CD8-positive, alpha-beta memory T cell (primary cell): ENCODE measurements around the gene GRK6. TPM values are rescaled to one million over a fixed set of nuclear protein-coding genes. Genes with fewer than 3 reads are reported as not detected.

Experiments
- CTCF ChIA-PET: fragments of 350-600 bp; sonication (Branson Sonifier 250); formaldehyde crosslinking; loops from one replicate; lab custom pipeline; 2021; ENCODE audit warnings: antibody characterized with exemption; lab: Charles Lee
- POLR2A ChIA-PET: fragments of 350-600 bp; sonication (Branson Sonifier 250); formaldehyde crosslinking; loops from one replicate; lab custom pipeline; 2021; ENCODE audit warnings: antibody characterized with exemption; lab: Charles Lee
- DNase-seq, 5 donors: peaks; one replicate each; pipeline versions ENCODE4 v3.0.0 to v3.0.0-alpha.2; 2020 to 2022; ENCODE audit warnings: mixed read lengths in 1 of 5
- H3K27ac ChIP-seq: one replicate; pipeline ENCODE4 v1.7.0; 2013; ENCODE audit warnings: low read depth, mild to moderate bottlenecking, low read length, moderate library complexity
- H3K27me3 ChIP-seq: 2 replicates; pipeline ENCODE4 v1.7.0; 2013; ENCODE audit warnings: low read length, mild to moderate bottlenecking; ENCODE audit not compliant: insufficient read depth, poor library complexity, severe bottlenecking
- H3K36me3 ChIP-seq: 2 replicates; pipeline ENCODE4 v1.7.0; 2013; ENCODE audit warnings: mild to moderate bottlenecking, low read length, moderate library complexity; ENCODE audit not compliant: insufficient read depth
- H3K4me1 ChIP-seq: 2 replicates; pipeline ENCODE4 v1.7.0; 2013; ENCODE audit warnings: mild to moderate bottlenecking, low read length, moderate library complexity; ENCODE audit not compliant: insufficient read depth
- H3K4me3 ChIP-seq: 2 replicates; pipeline ENCODE4 v1.7.0; 2013; ENCODE audit warnings: mild to moderate bottlenecking, low read length
- H3K9me3 ChIP-seq: 2 replicates; pipeline ENCODE4 v1.7.0; 2013; ENCODE audit warnings: mild to moderate bottlenecking, low read length
- H3K27ac Mint-ChIP-seq, 8 donors: one replicate each; pipeline ENCODE4 v1.8.0; 2020 to 2021; ENCODE audit warnings: mixed read lengths in 8 of 8, mild to moderate bottlenecking in 6 of 8, inconsistent platforms in 3 of 8, moderate library complexity in 3 of 8
- H3K27me3 Mint-ChIP-seq, 2 donors: one replicate each; pipeline ENCODE4 v1.8.0; 2020 to 2021; ENCODE audit warnings: mixed read lengths in 2 of 2, mild to moderate bottlenecking in 1 of 2, moderate library complexity in 1 of 2
- H3K36me3 Mint-ChIP-seq, 3 donors: one replicate each; pipeline ENCODE4 v1.8.0; 2020 to 2021; ENCODE audit warnings: mixed read lengths in 3 of 3, inconsistent platforms in 1 of 3, mild to moderate bottlenecking in 1 of 3
- H3K4me1 Mint-ChIP-seq, 3 donors: one replicate each; pipeline ENCODE4 v1.8.0; 2020 to 2021; ENCODE audit warnings: mixed read lengths in 3 of 3, inconsistent platforms in 1 of 3, mild to moderate bottlenecking in 1 of 3
- H3K4me3 Mint-ChIP-seq, 7 donors: one replicate each; pipeline ENCODE4 v1.8.0; 2020 to 2021; ENCODE audit warnings: mixed read lengths in 7 of 7, mild to moderate bottlenecking in 6 of 7, moderate library complexity in 4 of 7, inconsistent platforms in 2 of 7
- H3K9me3 Mint-ChIP-seq, 5 donors: one replicate each; pipeline ENCODE4 v1.8.0; 2020 to 2022; ENCODE audit warnings: mixed read lengths in 5 of 5, mild to moderate bottlenecking in 3 of 5, moderate library complexity in 2 of 5, inconsistent platforms in 1 of 5
- polyA plus RNA-seq: library from polyadenylated mRNA; unstranded; fragments of 300-500 nt; fragmentation: Illumina TruSeq; gene quantifications from one replicate; pipeline ENCODE4 v1.2.3, GENCODE V29; 2021
- total RNA-seq, 2 experiments: library from RNA; stranded (reverse); gene quantifications; one replicate each; pipeline ENCODE4 v1.2.3, GENCODE V29; 2021

Gene GRK6
- total and polyA plus RNA-seq, 3 experiments from 2014 or later: 180 to 201 (median 185) TPM

- peaks cover 0 to 8% (median 2%) of the 10 kb centered on the region in 3 donors for H3K4me1 Mint-ChIP-seq
- no peak overlapping the region for H3K27ac Mint-ChIP-seq
- no peak overlapping the region for H3K4me3 ChIP-seq
- H3K4me1 ChIP-seq: no peaks in the 10 kb centered on the region
- ChIA-PET CTCF (interaction anchor here (1.6 to 2.2 kb wide), 4 partner anchors 11 to 34 kb away, joined by 4 to 10 read pairs (median 6); no protein-coding TSS in a partner anchor), POLR2A (interaction anchor here (1.1 kb wide), 1 partner anchor 8 kb away, joined by 4 read pairs; the partner anchor contains the start of gene PDLIM7)
- no peak for DNase-seq
- H3K36me3 ChIP-seq: no peaks in the 10 kb centered on the region
- H3K27ac ChIP-seq: no peak overlapping the region
- H3K9me3 ChIP-seq: no peaks in the 10 kb centered on the region
- H3K27me3 Mint-ChIP-seq: no peaks in the 10 kb centered on the region
- H3K4me3 Mint-ChIP-seq: no peak overlapping the region
- H3K9me3 Mint-ChIP-seq: no peaks in the 10 kb centered on the region
- no peaks in the 10 kb centered on the region for H3K27me3 ChIP-seq
- H3K36me3 Mint-ChIP-seq: peaks cover 0 to 26% (median 4%) of the 10 kb centered on the region in 3 donors
Measured at GRCh38 chr5:177489119-177489716, 62.7 kb downstream of the GRK6 start.

GRCh38 chr5:177490311-177490991 is 64.0 kb downstream of the GRK6 start:
- no peaks in the 10 kb centered on the region for H3K9me3 Mint-ChIP-seq
- peaks cover 0 to 26% (median 4%) of the 10 kb centered on the region in 3 donors for H3K36me3 Mint-ChIP-seq
- H3K4me1 Mint-ChIP-seq: peaks cover 0 to 13% (median 2%) of the 10 kb centered on the region in 3 donors
- ChIA-PET POLR2A (no interaction called here), CTCF (interaction anchor here (1.0 to 2.2 kb wide), 5 partner anchors 9 to 101 kb away, joined by 3 to 7 read pairs (median 4); no protein-coding TSS in a partner anchor)
- H3K27me3 Mint-ChIP-seq: no peaks in the 10 kb centered on the region
- H3K27ac Mint-ChIP-seq: peak overlapping the region in 1 of 8 donors; percentile 33
- H3K36me3 ChIP-seq: no peaks in the 10 kb centered on the region
- H3K27ac ChIP-seq: no peak overlapping the region
- no peak for DNase-seq
- no peaks in the 10 kb centered on the region for H3K4me1 ChIP-seq
- H3K9me3 ChIP-seq: no peaks in the 10 kb centered on the region
- no peak overlapping the region for H3K4me3 ChIP-seq
- no peak overlapping the region for H3K4me3 Mint-ChIP-seq
- no peaks in the 10 kb centered on the region for H3K27me3 ChIP-seq

DNA sequence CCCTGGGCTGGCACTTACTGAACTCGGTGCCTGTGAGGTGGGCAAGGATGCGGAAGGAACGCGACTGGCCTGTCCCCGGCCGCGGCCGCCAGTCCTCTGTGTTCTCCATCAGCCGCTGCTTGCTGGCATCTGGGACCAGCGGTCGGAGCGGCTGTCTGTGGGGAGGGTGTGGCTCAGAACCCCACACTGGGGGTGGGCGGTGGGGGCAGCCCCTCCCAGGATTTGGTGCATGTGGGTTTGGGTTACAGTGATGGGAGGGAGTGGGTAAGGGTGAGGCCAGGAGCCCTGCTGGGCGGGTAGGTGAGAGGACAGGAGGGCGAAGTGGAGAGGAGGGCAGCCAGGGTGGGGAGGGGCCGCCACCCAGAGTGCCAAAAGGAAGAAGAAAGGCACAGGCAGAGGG is 64.5 kb downstream of the GRK6 start:
- Histone ChIP-seq H3K4me1 (peaks cover 2% of the 10 kb centered on the region), H3K27ac (no peak overlapping the region), H3K27me3 (no peaks in the 10 kb centered on the region), H3K36me3 (no peaks in the 10 kb centered on the region), H3K9me3 (no peaks in the 10 kb centered on the region), H3K4me3 (no peak overlapping the region)
- Mint-ChIP-seq H3K4me1 (peaks cover 0 to 18% (median 3%) of the 10 kb centered on the region in 3 donors), H3K27me3 (no peaks in the 10 kb centered on the region), H3K36me3 (peaks cover 0 to 25% (median 4%) of the 10 kb centered on the region in 3 donors), H3K27ac (no peak overlapping the region), H3K9me3 (no peaks in the 10 kb centered on the region), H3K4me3 (no peak overlapping the region)
- no peak for DNase-seq
- CTCF ChIA-PET: interaction anchor here (1.3 to 2.2 kb wide), 3 partner anchors 13 to 102 kb away, joined by 3 to 7 read pairs (median 4); no protein-coding TSS in a partner anchor
- POLR2A ChIA-PET: no interaction called here

GRCh38 chr5:177491429-177491945 is 65.0 kb downstream of the GRK6 start:
- Histone ChIP-seq H3K4me3 (no peak overlapping the region), H3K36me3 (no peaks in the 10 kb centered on the region), H3K4me1 (peaks cover 6% of the 10 kb centered on the region), H3K9me3 (no peaks in the 10 kb centered on the region), H3K27ac (no peak overlapping the region), H3K27me3 (no peaks in the 10 kb centered on the region)
- Mint-ChIP-seq H3K27ac (no peak overlapping the region), H3K27me3 (no peaks in the 10 kb centered on the region), H3K4me3 (peak overlapping the region in 1 of 7 donors; percentile 54), H3K4me1 (peaks cover 0 to 23% (median 7%) of the 10 kb centered on the region in 3 donors), H3K36me3 (peaks cover 0 to 25% (median 4%) of the 10 kb centered on the region in 3 donors), H3K9me3 (no peaks in the 10 kb centered on the region)
- DNase-seq: no peak
- CTCF ChIA-PET: interaction anchor here (1.3 to 2.1 kb wide), 2 partner anchors 10 to 102 kb away, joined by 3 to 16 read pairs; no protein-coding TSS in a partner anchor
- POLR2A ChIA-PET: no interaction called here

GRCh38 chr5:177491983-177492746 is 65.7 kb downstream of the GRK6 start:
- Mint-ChIP-seq H3K4me3 (no peak overlapping the region), H3K9me3 (no peaks in the 10 kb centered on the region), H3K4me1 (peaks cover 0 to 23% (median 7%) of the 10 kb centered on the region in 3 donors), H3K27me3 (no peaks in the 10 kb centered on the region), H3K27ac (peak overlapping the region in 1 of 8 donors; percentile 82), H3K36me3 (peaks cover 0 to 23% (median 4%) of the 10 kb centered on the region in 3 donors)
- no peaks in the 10 kb centered on the region for H3K9me3 ChIP-seq
- DNase-seq: no peak
- POLR2A ChIA-PET: interaction anchor here (1.1 kb wide), 1 partner anchor 37 kb away, joined by 3 read pairs; no protein-coding TSS in a partner anchor
- H3K27me3 ChIP-seq: no peaks in the 10 kb centered on the region
- H3K27ac ChIP-seq: no peak overlapping the region
- no peaks in the 10 kb centered on the region for H3K36me3 ChIP-seq
- peaks cover 8% of the 10 kb centered on the region for H3K4me1 ChIP-seq
- H3K4me3 ChIP-seq: no peak overlapping the region
- CTCF ChIA-PET: interaction anchor here (1.0 to 2.1 kb wide), 4 partner anchors 9 to 103 kb away, joined by 3 to 16 read pairs (median 4); no protein-coding TSS in a partner anchor

Other genes starting within 250 kb of the GRK6 start
- gene RAB24, start 123.0 kb upstream of the GRK6 start, total RNA-seq: 10 to 100 TPM; 26.1 to 28.3 TPM
- gene RAB24, start 123.0 kb upstream of the GRK6 start, polyA plus RNA-seq: 22.9 TPM
- gene PRELID1, start 122.9 kb upstream of the GRK6 start, total RNA-seq: 100 to 1,000 TPM; 342 to 344 TPM
- gene PRELID1, start 122.9 kb upstream of the GRK6 start, polyA plus RNA-seq: 235 TPM
- 10 to 100 TPM; 10.2 to 13.4 TPM for gene MXD3, start 114.8 kb upstream of the GRK6 start, total RNA-seq
- gene MXD3, start 114.8 kb upstream of the GRK6 start, polyA plus RNA-seq: 0.79 TPM
- gene LMAN2, start 75.0 kb upstream of the GRK6 start, total RNA-seq: 100 to 1,000 TPM; 112 to 126 TPM
- 276 TPM for gene LMAN2, start 75.0 kb upstream of the GRK6 start, polyA plus RNA-seq
- gene RGS14, start 68.8 kb upstream of the GRK6 start, total RNA-seq: 10 to 100 TPM; 60.5 to 61.9 TPM
- gene RGS14, start 68.8 kb upstream of the GRK6 start, polyA plus RNA-seq: 83.5 TPM
- under 1 TPM in 1 of 2 experiments, not detected in 1; 0.09 TPM for gene SLC34A1, start 42.2 kb upstream of the GRK6 start, total RNA-seq
- 0.17 TPM for gene SLC34A1, start 42.2 kb upstream of the GRK6 start, polyA plus RNA-seq
- gene PFN3, start 26.0 kb upstream of the GRK6 start, total RNA-seq: not detected
- gene PFN3, start 26.0 kb upstream of the GRK6 start, polyA plus RNA-seq: not detected
- gene F12, start 17.1 kb upstream of the GRK6 start, total RNA-seq: 10 to 100 TPM in 1 of 2 experiments, 1 to 10 TPM in 1; 9.2 to 10.3 TPM
- gene F12, start 17.1 kb upstream of the GRK6 start, polyA plus RNA-seq: 1.9 TPM
- gene PRR7, start 20.1 kb downstream of the GRK6 start, total RNA-seq: 10 to 100 TPM; 14.7 to 15.3 TPM
- gene PRR7, start 20.1 kb downstream of the GRK6 start, polyA plus RNA-seq: 22.1 TPM
- 10 to 100 TPM; 47.9 to 50.5 TPM for gene DBN1, start 47.0 kb downstream of the GRK6 start, total RNA-seq
- gene DBN1, start 47.0 kb downstream of the GRK6 start, polyA plus RNA-seq: 28.1 TPM
- 10 to 100 TPM; 28.4 to 30.4 TPM for gene PDLIM7, start 70.9 kb downstream of the GRK6 start, total RNA-seq
- gene PDLIM7, start 70.9 kb downstream of the GRK6 start, polyA plus RNA-seq: 6.0 TPM
- gene DOK3, start 83.2 kb downstream of the GRK6 start, total RNA-seq: 1 to 10 TPM; 4.2 to 5.1 TPM
- 0.08 TPM for gene DOK3, start 83.2 kb downstream of the GRK6 start, polyA plus RNA-seq
- gene DDX41, start 90.3 kb downstream of the GRK6 start, total RNA-seq: 100 to 1,000 TPM; 160 to 164 TPM
- gene DDX41, start 90.3 kb downstream of the GRK6 start, polyA plus RNA-seq: 61.7 TPM
- 10 to 100 TPM; 72.9 to 76.6 TPM for gene FAM193B, start 127.9 kb downstream of the GRK6 start, total RNA-seq
- gene FAM193B, start 127.9 kb downstream of the GRK6 start, polyA plus RNA-seq: 8.5 TPM
- 100 to 1,000 TPM; 138 to 142 TPM for gene TMED9, start 165.5 kb downstream of the GRK6 start, total RNA-seq
- 140 TPM for gene TMED9, start 165.5 kb downstream of the GRK6 start, polyA plus RNA-seq
- 10 to 100 TPM; 20.2 to 24.4 TPM for gene B4GALT7, start 173.5 kb downstream of the GRK6 start, total RNA-seq
- 17.7 TPM for gene B4GALT7, start 173.5 kb downstream of the GRK6 start, polyA plus RNA-seq